NT2/D1 (cell line): ENCODE results near the gene PTPN13.

Experiments
- DNase-seq: peaks from one replicate; pipeline ENCODE4 v3.0.0-alpha.2; 2011; ENCODE audit warnings: low read depth, low spot score
- H3K27me3 ChIP-seq: 2 replicates; pipeline ENCODE4 v1.6.0; 2011; ENCODE audit warnings: mild to moderate bottlenecking; ENCODE audit not compliant: insufficient read length, insufficient read depth
- H3K36me3 ChIP-seq: 2 replicates; pipeline ENCODE4 v1.6.1; 2011; ENCODE audit warnings: mild to moderate bottlenecking, low read length, mixed read lengths; ENCODE audit not compliant: insufficient read depth, insufficient read length
- H3K4me1 ChIP-seq: 2 replicates; pipeline ENCODE4 v1.5.1; 2011; ENCODE audit not compliant: insufficient read depth, insufficient read length
- H3K4me3 ChIP-seq: 2 replicates; pipeline ENCODE4 v1.5.1; 2011; ENCODE audit warnings: low read depth; ENCODE audit not compliant: insufficient read length
- H3K9ac ChIP-seq: 2 replicates; pipeline ENCODE4 v1.6.0; 2011; ENCODE audit warnings: low read depth; ENCODE audit not compliant: insufficient read length
- H3K9me3 ChIP-seq: 2 replicates; pipeline ENCODE4 v1.5.1; 2011; ENCODE audit warnings: mild to moderate bottlenecking, low read length; ENCODE audit not compliant: insufficient read depth
- SUZ12 ChIP-seq: IDR thresholded peaks from 2 replicates; pipeline ENCODE4 v1.6.1; 2011; ENCODE audit not compliant: insufficient read length, insufficient read depth; ENCODE audit errors: extremely low read depth
- YY1 ChIP-seq: IDR thresholded peaks from 2 replicates; pipeline ENCODE4 v1.6.1; 2011; ENCODE audit not compliant: insufficient read length, insufficient read depth
- ZNF274 ChIP-seq: IDR thresholded peaks from 2 replicates; pipeline ENCODE4 v1.6.1; 2011; ENCODE audit warnings: mild to moderate bottlenecking, low read depth, low read length

PTPN13 gene

DNA sequence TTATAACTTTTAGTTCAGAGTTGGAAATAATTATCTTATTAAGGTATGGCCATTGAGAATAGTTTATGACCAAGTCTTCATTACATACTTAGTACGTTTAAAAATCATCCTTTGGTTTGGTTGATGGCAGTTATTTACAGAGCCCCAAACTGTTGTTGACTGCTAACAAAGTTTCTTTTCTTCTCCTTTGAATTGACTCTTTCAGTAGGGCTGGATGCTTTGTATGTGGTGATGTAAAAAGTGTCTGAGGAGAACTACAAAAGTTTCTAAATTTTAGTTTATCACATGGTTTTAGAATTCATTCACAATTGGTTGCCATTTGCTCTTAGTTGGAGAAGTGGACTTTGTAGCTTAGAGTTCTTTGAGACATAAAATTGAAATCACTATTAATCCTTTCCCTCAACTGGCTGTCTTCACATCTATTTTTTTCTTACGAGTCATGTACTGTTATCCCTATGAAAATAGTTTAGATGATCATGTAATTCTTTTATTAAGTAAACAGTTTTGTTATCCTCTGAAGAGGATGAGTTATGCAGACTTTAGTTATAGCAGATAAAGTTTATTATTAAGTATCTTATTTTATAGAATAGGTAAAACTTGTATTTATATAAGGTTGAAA is 14.8 kb downstream of the PTPN13 start:
- DNase-seq: no peak
- H3K4me3 ChIP-seq: no peak overlapping the region
- H3K4me1 ChIP-seq: no peaks in the 10 kb centered on the region
- no peaks in the 10 kb centered on the region for H3K9me3 ChIP-seq
- H3K9ac ChIP-seq: no peak overlapping the region
- H3K27me3 ChIP-seq: no peaks in the 10 kb centered on the region
- TF ChIP-seq SUZ12: no peak
- no peak for TF ChIP-seq ZNF274
- no peak for TF ChIP-seq YY1
- H3K36me3 ChIP-seq: no peaks in the 10 kb centered on the region

DNA sequence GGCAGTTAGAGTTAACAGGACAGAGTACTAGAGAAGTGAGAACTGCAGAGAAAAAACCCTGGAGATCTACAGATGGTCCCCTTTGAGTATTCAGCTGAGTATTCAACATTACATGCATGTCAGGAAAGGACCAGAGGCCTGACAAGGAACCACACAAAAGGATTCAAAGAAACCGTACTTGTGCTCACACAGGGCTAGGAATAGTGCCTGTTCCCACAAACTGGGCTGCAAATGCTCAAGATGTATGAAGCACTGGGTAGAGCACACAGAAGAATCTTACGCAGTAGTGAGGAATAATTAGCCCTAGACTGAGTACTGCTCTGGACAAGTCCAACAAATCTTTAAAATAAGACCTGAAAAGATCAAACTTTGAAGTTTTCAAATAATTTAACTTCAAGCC is 17.6 kb downstream of the PTPN13 start:
- H3K4me3 ChIP-seq: no peak overlapping the region
- no peaks in the 10 kb centered on the region for H3K4me1 ChIP-seq
- no peak for DNase-seq
- no peak for TF ChIP-seq SUZ12
- TF ChIP-seq YY1: no peak
- no peak for TF ChIP-seq ZNF274
- no peaks in the 10 kb centered on the region for H3K9me3 ChIP-seq
- H3K9ac ChIP-seq: no peak overlapping the region
- H3K27me3 ChIP-seq: no peaks in the 10 kb centered on the region
- H3K36me3 ChIP-seq: no peaks in the 10 kb centered on the region

DNA sequence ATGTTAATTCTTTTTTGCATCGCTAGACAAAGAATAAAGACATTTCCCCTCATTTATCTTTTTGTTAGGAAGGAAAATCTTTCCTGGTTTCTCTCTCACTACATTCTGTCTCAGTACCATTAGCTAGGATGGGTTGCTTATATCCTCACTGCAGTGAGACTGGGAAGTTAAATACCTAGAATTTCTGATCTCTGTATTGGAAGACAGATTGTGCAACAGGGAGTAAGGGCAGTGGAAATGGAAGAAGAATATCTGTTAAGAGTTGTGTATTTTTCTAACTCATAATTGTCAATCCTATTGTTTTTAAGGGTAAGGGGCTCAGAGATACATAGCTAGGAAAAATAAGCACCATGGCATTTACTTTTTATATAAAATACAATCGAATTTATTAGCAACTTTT is 19.6 kb downstream of the PTPN13 start:
- Histone ChIP-seq H3K4me1 (no peaks in the 10 kb centered on the region), H3K9ac (no peak overlapping the region), H3K36me3 (no peaks in the 10 kb centered on the region), H3K27me3 (no peaks in the 10 kb centered on the region), H3K4me3 (no peak overlapping the region), H3K9me3 (no peaks in the 10 kb centered on the region)
- TF ChIP-seq SUZ12 (no peak), ZNF274 (no peak), YY1 (no peak)
- DNase-seq: no peak

DNA sequence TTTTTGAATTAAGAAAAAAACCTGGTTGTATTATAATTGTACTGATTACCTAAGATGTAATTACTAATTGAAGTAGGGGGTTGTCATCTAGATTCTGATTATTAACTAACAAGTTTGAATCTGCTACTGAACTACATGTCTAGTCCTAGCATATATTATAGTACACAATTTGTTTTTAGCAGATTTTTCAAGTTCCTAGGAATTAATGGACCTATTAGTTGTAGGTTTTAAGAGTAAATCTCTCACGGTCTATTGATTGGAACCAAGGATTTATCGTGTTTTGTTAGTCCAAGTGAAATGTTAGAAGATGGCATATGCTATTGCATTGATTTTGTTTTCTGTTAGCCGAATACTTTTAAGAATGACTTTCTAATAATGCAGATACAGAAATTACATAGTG is 20.8 kb downstream of the PTPN13 start:
- H3K9ac ChIP-seq: no peak overlapping the region
- H3K9me3 ChIP-seq: no peaks in the 10 kb centered on the region
- no peaks in the 10 kb centered on the region for H3K27me3 ChIP-seq
- no peaks in the 10 kb centered on the region for H3K4me1 ChIP-seq
- TF ChIP-seq YY1 (no peak), SUZ12 (no peak), ZNF274 (no peak)
- DNase-seq: no peak
- H3K4me3 ChIP-seq: no peak overlapping the region
- no peaks in the 10 kb centered on the region for H3K36me3 ChIP-seq

DNA sequence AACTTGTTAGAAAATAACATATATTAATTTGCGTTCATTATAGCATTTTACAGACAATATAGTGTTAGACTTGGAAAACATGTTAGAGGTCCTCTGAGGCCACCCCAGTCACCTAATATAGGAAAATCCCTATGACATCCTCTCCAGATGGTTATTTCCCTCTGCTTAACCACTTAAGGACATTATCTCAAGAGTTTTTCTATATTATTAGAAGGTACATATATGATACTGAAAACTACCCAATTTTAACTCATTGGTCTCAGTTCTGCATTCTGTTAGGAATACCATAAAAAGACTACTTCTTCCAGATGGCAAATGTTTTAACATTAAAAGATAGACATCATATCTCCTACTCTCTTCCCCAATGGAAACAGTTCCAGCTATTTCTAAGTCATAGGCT is 21.4 kb downstream of the PTPN13 start:
- Histone ChIP-seq H3K9me3 (no peaks in the 10 kb centered on the region), H3K27me3 (no peaks in the 10 kb centered on the region), H3K4me3 (no peak overlapping the region), H3K4me1 (no peaks in the 10 kb centered on the region), H3K9ac (no peak overlapping the region), H3K36me3 (no peaks in the 10 kb centered on the region)
- no peak for TF ChIP-seq SUZ12
- no peak for DNase-seq

DNA sequence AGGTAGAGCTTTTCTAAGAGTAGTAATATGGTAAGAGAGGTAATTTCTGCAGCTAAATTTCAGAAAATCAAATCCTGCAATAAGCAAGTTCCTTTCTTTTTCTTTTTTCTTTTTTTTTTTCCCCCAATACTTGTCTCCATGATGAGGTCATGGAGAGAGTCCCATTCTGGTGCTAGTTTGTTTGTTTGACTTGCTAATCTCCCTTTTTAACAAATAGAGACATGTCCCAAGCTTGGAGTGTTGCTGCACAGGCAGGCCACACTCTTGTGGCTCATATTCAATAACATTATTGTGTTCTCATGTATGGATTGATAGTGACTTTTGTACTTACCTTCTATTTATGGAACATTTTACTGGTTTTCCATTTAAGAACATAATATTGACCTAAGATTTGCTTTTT is 25.5 kb downstream of the PTPN13 start:
- Histone ChIP-seq H3K9ac (no peak overlapping the region), H3K4me1 (no peaks in the 10 kb centered on the region), H3K27me3 (no peaks in the 10 kb centered on the region), H3K9me3 (no peaks in the 10 kb centered on the region), H3K36me3 (no peaks in the 10 kb centered on the region), H3K4me3 (no peak overlapping the region)
- TF ChIP-seq ZNF274 (no peak), YY1 (no peak), SUZ12 (no peak)
- no peak for DNase-seq

DNA sequence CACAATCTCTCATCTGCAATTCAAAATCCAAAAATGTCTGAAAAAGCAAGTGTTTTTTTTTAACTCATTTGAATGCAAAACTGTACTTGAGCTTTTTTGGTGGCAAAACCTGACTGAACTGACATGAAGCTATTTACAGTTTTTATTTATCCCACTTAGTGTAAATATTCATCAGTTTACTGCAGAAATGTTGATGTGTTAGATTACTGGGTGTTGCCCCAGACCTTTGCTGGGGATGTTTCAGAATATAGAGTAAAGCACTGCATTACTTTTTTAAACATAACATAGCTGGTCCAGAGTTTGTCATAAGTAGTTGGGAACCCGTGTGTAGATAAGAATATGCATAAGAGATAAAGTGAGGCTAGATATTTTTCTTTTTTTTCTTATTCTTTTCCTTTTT is 27.3 kb downstream of the PTPN13 start:
- TF ChIP-seq ZNF274: no peak
- no peak for TF ChIP-seq YY1
- TF ChIP-seq SUZ12: no peak
- H3K4me3 ChIP-seq: no peak overlapping the region
- no peaks in the 10 kb centered on the region for H3K36me3 ChIP-seq
- no peaks in the 10 kb centered on the region for H3K4me1 ChIP-seq
- H3K9me3 ChIP-seq: no peaks in the 10 kb centered on the region
- DNase-seq: no peak
- H3K9ac ChIP-seq: no peak overlapping the region
- H3K27me3 ChIP-seq: no peaks in the 10 kb centered on the region
